ENCODE results near the gene TRAPPC3.

TRAPPC3 gene

DNA sequence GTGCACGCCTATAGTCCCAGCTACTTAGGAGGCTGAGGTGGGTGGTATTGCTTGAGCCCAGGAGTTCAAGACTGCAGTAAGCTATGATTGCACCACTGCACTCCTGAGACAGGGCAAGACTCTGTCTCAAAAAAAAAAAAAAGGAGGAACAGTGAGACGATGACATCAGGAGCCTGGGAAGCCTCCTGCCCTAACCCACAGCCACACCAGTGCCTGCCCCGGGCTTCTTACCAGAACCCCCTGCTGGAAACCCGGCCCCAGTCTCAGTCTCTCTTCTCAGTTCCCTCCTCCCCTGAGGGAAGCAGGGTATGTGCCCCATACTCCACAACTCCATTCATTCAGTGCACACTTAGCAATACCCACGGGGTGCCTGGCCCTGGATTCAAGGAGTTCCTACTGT, 33.4 kb downstream of the TRAPPC3 start:
- no peaks in the 10 kb centered on the region for H3K4me1 ChIP-seq
- no peaks in the 10 kb centered on the region for H3K79me2 ChIP-seq
- TF ChIP-seq, protein P1, sequence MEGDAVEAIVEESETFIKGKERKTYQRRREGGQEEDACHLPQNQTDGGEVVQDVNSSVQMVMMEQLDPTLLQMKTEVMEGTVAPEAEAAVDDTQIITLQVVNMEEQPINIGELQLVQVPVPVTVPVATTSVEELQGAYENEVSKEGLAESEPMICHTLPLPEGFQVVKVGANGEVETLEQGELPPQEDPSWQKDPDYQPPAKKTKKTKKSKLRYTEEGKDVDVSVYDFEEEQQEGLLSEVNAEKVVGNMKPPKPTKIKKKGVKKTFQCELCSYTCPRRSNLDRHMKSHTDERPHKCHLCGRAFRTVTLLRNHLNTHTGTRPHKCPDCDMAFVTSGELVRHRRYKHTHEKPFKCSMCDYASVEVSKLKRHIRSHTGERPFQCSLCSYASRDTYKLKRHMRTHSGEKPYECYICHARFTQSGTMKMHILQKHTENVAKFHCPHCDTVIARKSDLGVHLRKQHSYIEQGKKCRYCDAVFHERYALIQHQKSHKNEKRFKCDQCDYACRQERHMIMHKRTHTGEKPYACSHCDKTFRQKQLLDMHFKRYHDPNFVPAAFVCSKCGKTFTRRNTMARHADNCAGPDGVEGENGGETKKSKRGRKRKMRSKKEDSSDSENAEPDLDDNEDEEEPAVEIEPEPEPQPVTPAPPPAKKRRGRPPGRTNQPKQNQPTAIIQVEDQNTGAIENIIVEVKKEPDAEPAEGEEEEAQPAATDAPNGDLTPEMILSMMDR (IDR thresholded peaks at IDR 0.05), result no peak
- H3K27ac ChIP-seq, result no peak overlapping the region
- H2AFZ ChIP-seq, result no peak overlapping the region
- H3K27me3 ChIP-seq (ENCODE audit: control insufficient read depth, insufficient read depth, low read length), result no peaks in the 10 kb centered on the region
- no peak overlapping the region for H3K9ac ChIP-seq
- no peak overlapping the region for H3K4me3 ChIP-seq (ENCODE audit: low read depth, low read length)
- H3K36me3 ChIP-seq (ENCODE audit: control insufficient read depth, insufficient read depth, low read length), result no peaks in the 10 kb centered on the region
- no peak overlapping the region for H3K4me2 ChIP-seq (ENCODE audit: low read length)
- H3K9me3 ChIP-seq (ENCODE audit: control insufficient read depth, low read length), result no peaks in the 10 kb centered on the region

DNA sequence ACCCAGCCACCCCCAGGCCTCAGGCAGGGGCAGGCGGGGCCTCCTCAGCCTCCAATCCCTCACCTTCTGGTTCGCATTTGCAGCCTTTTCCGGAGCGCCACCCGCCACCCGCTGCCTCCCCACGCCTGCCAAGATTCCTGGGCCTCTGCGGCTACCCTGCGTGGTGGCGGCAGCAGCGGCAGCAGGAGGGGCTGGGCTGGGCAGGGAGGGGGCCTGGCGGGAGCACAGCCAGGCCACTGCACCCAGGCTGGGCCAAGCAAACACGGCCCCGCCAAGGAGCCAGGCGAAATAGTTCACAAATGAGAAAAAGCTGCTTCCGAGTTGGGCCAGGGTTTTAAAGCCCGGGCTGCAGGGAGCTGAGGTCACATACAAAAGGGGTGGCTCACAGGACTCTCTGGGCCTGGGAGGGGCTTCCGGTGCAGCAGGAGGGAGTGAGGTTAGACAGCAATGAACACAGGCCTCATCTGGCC, 34.1 kb downstream of the TRAPPC3 start:
- no peaks in the 10 kb centered on the region for H3K36me3 ChIP-seq (ENCODE audit: control insufficient read depth, insufficient read depth, low read length)
- H3K79me2 ChIP-seq, result no peaks in the 10 kb centered on the region
- H3K9ac ChIP-seq, result no peak overlapping the region
- H3K4me3 ChIP-seq (ENCODE audit: low read depth, low read length), result no peak overlapping the region
- H3K4me2 ChIP-seq (ENCODE audit: low read length), result no peak overlapping the region
- no peak overlapping the region for H3K27ac ChIP-seq
- no peaks in the 10 kb centered on the region for H3K27me3 ChIP-seq (ENCODE audit: control insufficient read depth, insufficient read depth, low read length)
- no peaks in the 10 kb centered on the region for H3K4me1 ChIP-seq
- TF ChIP-seq, protein P1 (IDR thresholded peaks at IDR 0.05), result no peak
- H3K9me3 ChIP-seq (ENCODE audit: control insufficient read depth, low read length), result no peaks in the 10 kb centered on the region
- H2AFZ ChIP-seq, result no peak overlapping the region

DNA sequence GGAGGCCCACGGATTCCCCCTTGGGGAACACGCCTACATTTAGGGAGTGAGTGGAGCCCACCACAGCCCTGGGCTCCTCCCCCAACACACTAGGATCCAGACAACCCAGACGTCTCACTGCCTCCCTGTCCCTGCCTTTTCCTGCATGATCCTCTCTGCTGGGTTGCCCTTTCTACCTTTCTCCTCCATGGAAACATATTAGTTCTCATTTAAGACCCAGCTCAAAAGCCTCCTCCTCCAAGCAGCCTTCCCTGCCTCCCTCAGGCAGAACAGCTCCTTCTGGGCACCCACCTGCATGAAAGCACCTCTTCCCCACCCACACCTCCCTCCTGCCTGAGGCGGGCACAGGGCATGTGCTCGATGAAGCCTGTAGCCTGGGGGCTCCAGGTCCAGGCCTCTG, 34.9 kb downstream of the TRAPPC3 start:
- Histone ChIP-seq H3K36me3 (ENCODE audit: control insufficient read depth, insufficient read depth, low read length) (no peaks in the 10 kb centered on the region), H3K4me2 (ENCODE audit: low read length) (no peak overlapping the region), H3K9me3 (ENCODE audit: control insufficient read depth, low read length) (no peaks in the 10 kb centered on the region)

DNA sequence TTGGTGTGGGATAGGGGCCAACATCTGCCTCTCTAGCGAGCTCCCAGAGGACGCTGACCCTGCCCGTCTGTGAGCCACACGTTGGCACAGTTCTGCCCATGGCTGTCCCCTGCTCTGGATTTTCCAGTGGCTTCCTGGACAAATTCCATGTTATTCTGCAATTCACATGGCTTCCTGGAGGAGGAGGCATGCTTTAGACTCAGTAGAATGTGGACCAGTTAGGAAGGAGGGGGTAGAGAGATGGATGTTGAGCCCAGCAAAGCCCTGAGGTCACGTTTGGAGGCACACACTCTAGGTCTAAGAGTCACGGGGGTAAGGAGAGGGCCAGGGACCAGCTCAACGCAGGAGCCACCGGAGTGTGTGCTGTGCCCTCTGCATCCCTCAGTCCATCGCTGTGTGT, 36.5 kb downstream of the TRAPPC3 start:
- Histone ChIP-seq H3K27me3 (ENCODE audit: control insufficient read depth, insufficient read depth, low read length) (no peaks in the 10 kb centered on the region), H3K79me2 (no peaks in the 10 kb centered on the region), H3K4me2 (ENCODE audit: low read length) (no peak overlapping the region), H3K9ac (no peak overlapping the region), H3K4me3 (ENCODE audit: low read depth, low read length) (no peak overlapping the region), H3K9me3 (ENCODE audit: control insufficient read depth, low read length) (no peaks in the 10 kb centered on the region), H3K36me3 (ENCODE audit: control insufficient read depth, insufficient read depth, low read length) (no peaks in the 10 kb centered on the region), H3K4me1 (no peaks in the 10 kb centered on the region), H3K27ac (no peak overlapping the region), H2AFZ (no peak overlapping the region)
- TF ChIP-seq, protein P1 (IDR thresholded peaks at IDR 0.05), result no peak

More for the DNA sequence above, 34.9 kb downstream of the TRAPPC3 start:
- H3K9ac ChIP-seq, result no peak overlapping the region
- H3K27me3 ChIP-seq (ENCODE audit: control insufficient read depth, insufficient read depth, low read length), result no peaks in the 10 kb centered on the region
- no peak overlapping the region for H2AFZ ChIP-seq
- TF ChIP-seq, protein P1 (IDR thresholded peaks at IDR 0.05), result no peak
- no peak overlapping the region for H3K4me3 ChIP-seq (ENCODE audit: low read depth, low read length)
- no peak overlapping the region for H3K27ac ChIP-seq
- no peaks in the 10 kb centered on the region for H3K79me2 ChIP-seq
- H3K4me1 ChIP-seq, result no peaks in the 10 kb centered on the region

DNA sequence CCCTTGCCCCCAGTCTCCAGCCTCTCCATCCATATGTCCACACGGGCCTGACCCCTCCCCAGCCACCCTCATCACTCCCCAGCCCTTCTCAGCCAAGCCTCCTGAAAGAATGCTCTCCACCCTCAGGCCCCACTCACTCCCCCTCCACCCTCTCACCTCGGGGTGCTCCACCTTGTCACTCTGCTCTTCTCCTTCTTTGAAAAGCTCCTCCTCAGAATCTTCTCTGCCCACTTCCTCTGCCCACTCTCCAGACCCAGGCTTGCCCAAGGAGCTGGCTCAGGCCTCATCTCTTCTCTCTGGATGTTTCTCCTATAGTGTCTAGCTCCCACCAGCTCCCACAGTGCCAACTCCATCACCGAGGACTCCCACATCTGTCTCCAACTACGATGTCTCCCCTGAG, 38.1 kb downstream of the TRAPPC3 start:
- no peak overlapping the region for H2AFZ ChIP-seq
- no peaks in the 10 kb centered on the region for H3K9me3 ChIP-seq (ENCODE audit: control insufficient read depth, low read length)
- TF ChIP-seq, protein P1 (IDR thresholded peaks at IDR 0.05), result no peak
- H3K4me1 ChIP-seq, result no peaks in the 10 kb centered on the region
- no peaks in the 10 kb centered on the region for H3K36me3 ChIP-seq (ENCODE audit: control insufficient read depth, insufficient read depth, low read length)
- H3K27ac ChIP-seq, result no peak overlapping the region
- H3K4me3 ChIP-seq (ENCODE audit: low read depth, low read length), result no peak overlapping the region
- H3K27me3 ChIP-seq (ENCODE audit: control insufficient read depth, insufficient read depth, low read length), result no peaks in the 10 kb centered on the region
- H3K9ac ChIP-seq, result no peak overlapping the region
- H3K4me2 ChIP-seq (ENCODE audit: low read length), result no peak overlapping the region
- H3K79me2 ChIP-seq, result no peaks in the 10 kb centered on the region
